ENCODE data around the gene MYO1B.

The MYO1B gene

DNA sequence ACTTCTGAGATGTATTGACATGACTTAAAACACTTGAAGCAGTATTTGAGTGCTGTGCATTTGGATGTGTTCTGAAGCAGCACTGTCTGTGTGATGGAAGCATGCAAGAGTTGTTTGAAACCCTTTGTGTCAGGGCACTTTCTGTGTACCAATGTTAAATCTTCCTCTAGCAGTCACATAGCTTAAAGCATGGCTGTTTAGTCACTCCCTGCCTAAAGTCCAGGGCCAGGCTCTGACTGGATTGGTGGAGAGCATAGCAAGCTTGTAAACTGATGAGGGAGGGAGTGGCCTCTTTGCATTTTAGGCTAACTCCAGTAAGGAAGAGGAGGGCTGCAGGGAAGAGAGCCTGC lies 73.5 kb downstream of the MYO1B start:
- H3K36me3 Mint-ChIP-seq (ENCODE audit: low read depth) = no peaks in the 10 kb centered on the region
- H3K9me3 Mint-ChIP-seq = no peaks in the 10 kb centered on the region
- H3K27me3 Mint-ChIP-seq (ENCODE audit: low read depth) = peaks cover 3% of the 10 kb centered on the region
- peaks cover 15% of the 10 kb centered on the region for H3K4me1 Mint-ChIP-seq (ENCODE audit: low read depth)
- no peak for DNase-seq (ENCODE audit: low spot score)
- no peak overlapping the region for H3K4me3 Mint-ChIP-seq
- H3K27ac Mint-ChIP-seq = no peak overlapping the region

DNA sequence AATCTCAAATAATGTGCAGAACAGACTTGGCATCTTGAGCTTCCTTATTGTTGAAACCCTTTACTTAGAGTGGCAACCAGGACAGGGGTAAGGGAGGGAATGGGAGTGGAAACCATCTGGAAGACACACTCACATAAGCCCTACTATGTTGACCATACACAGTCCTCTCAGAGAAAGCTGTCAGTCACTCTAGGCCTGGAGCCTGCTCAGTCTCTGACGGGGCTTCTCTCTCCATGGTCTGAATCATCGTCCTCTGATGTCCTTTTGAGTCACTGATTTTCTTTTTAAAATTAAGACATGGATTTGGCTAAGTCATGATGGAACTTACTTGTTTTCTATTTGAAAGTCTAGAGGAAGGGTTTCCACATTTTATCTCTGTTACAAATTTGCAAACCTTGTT lies 74.0 kb downstream of the MYO1B start:
- Mint-ChIP-seq H3K4me3 (no peak overlapping the region), H3K36me3 (ENCODE audit: low read depth) (no peaks in the 10 kb centered on the region), H3K27me3 (ENCODE audit: low read depth) (peaks cover 3% of the 10 kb centered on the region), H3K9me3 (peaks cover 2% of the 10 kb centered on the region), H3K4me1 (ENCODE audit: low read depth) (peaks cover 15% of the 10 kb centered on the region), H3K27ac (no peak overlapping the region)
- DNase-seq (ENCODE audit: low spot score) = no peak

DNA sequence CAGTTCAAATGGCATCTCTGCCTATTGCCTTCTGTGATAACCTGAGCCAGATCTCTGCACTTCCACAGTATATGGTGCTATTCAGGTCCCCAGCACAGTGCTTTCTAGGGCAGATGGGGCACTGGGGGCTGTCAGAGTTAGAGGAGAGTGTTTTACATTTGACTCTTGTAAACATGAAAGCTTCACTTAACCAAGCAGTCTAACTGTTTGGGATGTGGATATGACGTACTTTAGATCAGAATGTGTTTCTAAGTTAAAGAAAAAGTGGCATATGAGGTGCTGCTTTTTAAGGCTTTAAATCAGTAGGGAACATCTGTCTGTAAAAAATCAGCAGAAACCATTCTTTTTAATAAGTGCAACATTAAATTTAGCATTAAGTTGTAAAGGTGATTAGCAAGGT lies 75.7 kb downstream of the MYO1B start:
- Mint-ChIP-seq H3K4me3 (no peak overlapping the region), H3K27me3 (ENCODE audit: low read depth) (peaks cover 3% of the 10 kb centered on the region), H3K27ac (no peak overlapping the region), H3K4me1 (ENCODE audit: low read depth) (peaks cover 15% of the 10 kb centered on the region), H3K36me3 (ENCODE audit: low read depth) (no peaks in the 10 kb centered on the region), H3K9me3 (peaks cover 6% of the 10 kb centered on the region)
- no peak for DNase-seq (ENCODE audit: low spot score)

DNA sequence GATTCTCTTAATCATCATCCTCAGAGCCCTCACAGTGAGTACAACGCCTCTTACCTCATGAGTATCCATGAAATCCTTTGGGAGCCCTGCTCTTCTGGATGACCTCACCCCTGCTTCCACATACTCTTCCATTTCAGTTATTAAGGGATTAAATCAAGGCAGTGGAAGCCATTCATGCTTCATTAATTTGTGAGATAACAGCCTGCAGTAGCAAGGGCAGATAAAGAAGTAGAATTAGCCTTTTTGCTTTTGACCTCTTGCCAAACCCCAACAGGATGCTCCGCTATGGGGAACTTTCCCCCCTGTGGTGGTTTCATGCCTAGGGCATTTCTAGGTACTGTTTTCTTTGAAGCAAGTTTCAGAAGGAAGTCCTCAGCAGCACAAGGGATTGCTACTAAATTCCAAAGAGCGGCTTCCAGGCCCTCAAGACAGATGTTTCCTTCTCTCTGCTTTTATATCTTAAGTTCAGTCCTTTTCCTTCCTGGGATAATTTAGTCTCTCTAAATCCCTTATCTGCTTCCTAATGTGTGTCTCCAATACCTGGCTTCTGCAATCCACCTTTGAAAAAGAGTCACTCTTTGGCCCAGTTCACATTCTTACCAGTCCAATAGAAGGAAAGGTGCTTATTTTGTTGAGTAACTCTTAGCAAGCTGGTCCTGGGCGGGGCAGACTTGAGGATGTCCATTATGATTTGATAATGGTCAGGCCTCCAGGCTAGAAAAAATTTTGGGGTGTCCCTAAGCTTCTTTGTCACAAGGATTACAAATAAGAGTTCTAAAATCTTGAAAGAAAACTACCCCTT lies 76.9 kb downstream of the MYO1B start:
- no peak for DNase-seq (ENCODE audit: low spot score)
- Mint-ChIP-seq H3K27ac (no peak overlapping the region), H3K4me1 (ENCODE audit: low read depth) (peaks cover 15% of the 10 kb centered on the region), H3K27me3 (ENCODE audit: low read depth) (peaks cover 3% of the 10 kb centered on the region), H3K36me3 (ENCODE audit: low read depth) (no peaks in the 10 kb centered on the region), H3K9me3 (peaks cover 6% of the 10 kb centered on the region), H3K4me3 (no peak overlapping the region)

DNA sequence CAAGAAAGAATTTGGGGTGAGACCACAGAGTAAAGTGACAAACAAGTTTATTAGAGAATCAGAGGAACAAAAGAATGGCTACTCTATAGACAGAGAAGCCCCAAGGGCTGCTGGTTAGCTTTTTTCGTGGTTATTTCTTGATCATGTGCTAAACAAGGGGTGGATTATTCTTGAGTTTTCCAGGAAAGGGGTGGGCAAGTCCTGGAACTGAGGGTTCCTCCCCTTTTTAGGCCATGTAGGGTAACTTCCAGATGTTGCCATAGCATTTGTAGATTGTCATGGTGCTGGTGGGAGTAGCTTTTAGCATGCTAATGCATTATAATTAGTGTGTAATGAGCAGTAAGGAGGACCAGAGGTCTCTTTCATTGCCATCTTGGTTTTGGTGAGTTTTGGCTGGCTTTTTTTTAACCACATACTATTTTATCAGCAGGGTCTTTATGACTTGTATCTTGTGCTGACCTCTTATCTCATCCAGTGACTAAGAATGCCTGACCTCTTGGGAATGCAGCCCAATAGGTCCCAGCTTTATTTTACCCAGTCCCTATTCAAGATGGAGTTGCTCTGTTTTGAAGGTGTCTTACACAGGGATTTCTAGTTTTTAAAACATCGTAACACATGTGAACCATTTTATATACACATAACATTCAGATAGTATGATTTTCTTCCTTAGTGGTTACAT lies 77.8 kb downstream of the MYO1B start:
- Mint-ChIP-seq H3K36me3 (ENCODE audit: low read depth) (no peaks in the 10 kb centered on the region), H3K9me3 (peaks cover 6% of the 10 kb centered on the region), H3K4me1 (ENCODE audit: low read depth) (peaks cover 15% of the 10 kb centered on the region), H3K4me3 (no peak overlapping the region), H3K27me3 (ENCODE audit: low read depth) (peaks cover 3% of the 10 kb centered on the region), H3K27ac (no peak overlapping the region)
- DNase-seq (ENCODE audit: low spot score) = no peak

DNA sequence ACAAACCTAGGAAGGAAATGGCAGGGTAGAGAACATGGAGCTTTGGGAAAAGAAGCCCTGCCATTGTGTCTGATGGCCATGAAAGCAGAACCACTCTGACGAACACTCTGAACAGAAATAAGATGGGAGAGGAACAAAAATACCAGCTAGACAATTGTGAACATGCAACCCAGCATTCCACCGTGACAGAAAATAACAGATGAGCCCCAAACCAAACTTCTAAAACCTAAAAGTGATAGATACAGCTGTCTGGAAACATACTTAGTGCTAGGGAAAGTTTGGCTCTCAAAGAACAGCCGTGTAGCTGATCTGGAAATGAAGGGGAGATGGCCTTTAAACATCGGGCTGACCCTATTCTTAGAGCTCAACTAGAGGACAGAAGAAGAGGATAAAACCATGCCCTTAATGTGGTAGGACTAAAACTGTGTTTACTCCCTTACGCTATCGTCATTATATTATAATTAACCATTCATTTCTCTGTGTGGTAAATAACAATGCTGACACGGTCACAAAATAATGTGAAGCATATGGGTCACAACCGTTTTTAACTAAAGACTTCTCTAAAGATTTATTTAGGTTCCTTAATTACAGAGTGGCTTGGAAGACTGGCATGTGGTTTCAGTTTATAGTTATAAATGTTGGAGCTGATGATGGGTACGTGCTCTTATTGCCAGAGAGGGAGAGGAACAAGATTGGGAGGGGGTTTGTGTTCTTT lies 80.6 kb downstream of the MYO1B start:
- no peaks in the 10 kb centered on the region for H3K36me3 Mint-ChIP-seq (ENCODE audit: low read depth)
- peaks cover under 1% of the 10 kb centered on the region for H3K27me3 Mint-ChIP-seq (ENCODE audit: low read depth)
- DNase-seq (ENCODE audit: low spot score) = no peak
- no peak overlapping the region for H3K4me3 Mint-ChIP-seq
- H3K27ac Mint-ChIP-seq = no peak overlapping the region
- H3K9me3 Mint-ChIP-seq = peaks cover 6% of the 10 kb centered on the region
- peaks cover 15% of the 10 kb centered on the region for H3K4me1 Mint-ChIP-seq (ENCODE audit: low read depth)

DNA sequence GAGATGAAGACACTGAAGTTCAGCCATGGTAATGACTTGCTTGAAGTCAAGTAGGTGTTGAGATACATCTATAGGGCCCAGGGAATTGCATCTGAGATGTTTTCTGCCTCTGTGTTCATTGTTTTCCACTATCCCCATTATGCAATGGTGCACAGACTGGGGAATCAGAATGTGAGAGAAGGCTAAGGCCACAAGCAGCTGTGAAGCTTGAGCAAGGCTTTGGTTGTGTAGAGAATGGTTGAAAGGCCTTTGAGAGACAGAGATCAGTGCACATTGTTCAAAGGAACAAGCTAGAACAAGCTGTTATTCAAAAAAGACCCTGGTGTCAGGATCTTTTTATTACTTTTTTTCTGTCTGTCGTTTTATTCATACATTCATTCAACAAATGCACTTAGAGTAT lies 82.3 kb downstream of the MYO1B start:
- peaks cover 5% of the 10 kb centered on the region for H3K4me1 Mint-ChIP-seq (ENCODE audit: low read depth)

DNA sequence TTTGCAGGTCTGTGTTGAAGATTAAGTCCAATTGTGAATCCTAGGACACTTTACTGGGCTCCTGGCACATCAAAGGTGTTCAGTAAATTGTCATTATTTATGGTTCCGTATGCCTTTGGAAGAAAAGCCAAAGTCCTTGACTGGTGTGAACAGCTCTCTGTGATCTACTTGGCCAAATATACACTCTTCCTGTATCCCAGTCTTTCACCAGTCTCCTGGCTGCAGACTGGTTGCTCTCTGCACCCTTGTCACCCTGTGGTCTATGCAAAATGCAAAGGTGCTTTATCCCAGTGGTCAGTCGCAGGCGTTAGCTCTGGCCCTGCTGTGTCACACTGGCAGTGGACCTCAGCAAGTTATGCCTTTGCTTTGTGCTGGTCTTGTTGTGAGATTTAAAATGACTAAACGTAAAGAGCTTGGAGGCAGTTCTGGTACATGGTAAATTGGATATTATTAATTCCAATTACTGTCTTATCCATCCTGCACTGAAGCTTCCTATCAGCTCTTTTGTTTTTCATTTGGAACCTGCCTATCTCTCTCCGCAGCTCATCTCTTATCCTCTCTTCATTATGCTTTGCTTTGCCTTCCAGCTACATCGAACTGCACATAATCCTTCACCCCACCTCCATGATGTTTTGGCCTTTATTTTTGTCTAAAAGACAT lies 83.1 kb downstream of the MYO1B start:
- Mint-ChIP-seq H3K36me3 (ENCODE audit: low read depth) (no peaks in the 10 kb centered on the region), H3K4me3 (no peak overlapping the region), H3K9me3 (peaks cover 6% of the 10 kb centered on the region), H3K27me3 (ENCODE audit: low read depth) (no peaks in the 10 kb centered on the region), H3K27ac (no peak overlapping the region), H3K4me1 (ENCODE audit: low read depth) (no peaks in the 10 kb centered on the region)
- DNase-seq (ENCODE audit: low spot score) = no peak

More for the DNA sequence above, 82.3 kb downstream of the MYO1B start:
- H3K27me3 Mint-ChIP-seq (ENCODE audit: low read depth) = no peaks in the 10 kb centered on the region
- H3K9me3 Mint-ChIP-seq = peaks cover 6% of the 10 kb centered on the region
- DNase-seq (ENCODE audit: low spot score) = no peak
- no peaks in the 10 kb centered on the region for H3K36me3 Mint-ChIP-seq (ENCODE audit: low read depth)
- no peak overlapping the region for H3K27ac Mint-ChIP-seq
- H3K4me3 Mint-ChIP-seq = no peak overlapping the region

DNA sequence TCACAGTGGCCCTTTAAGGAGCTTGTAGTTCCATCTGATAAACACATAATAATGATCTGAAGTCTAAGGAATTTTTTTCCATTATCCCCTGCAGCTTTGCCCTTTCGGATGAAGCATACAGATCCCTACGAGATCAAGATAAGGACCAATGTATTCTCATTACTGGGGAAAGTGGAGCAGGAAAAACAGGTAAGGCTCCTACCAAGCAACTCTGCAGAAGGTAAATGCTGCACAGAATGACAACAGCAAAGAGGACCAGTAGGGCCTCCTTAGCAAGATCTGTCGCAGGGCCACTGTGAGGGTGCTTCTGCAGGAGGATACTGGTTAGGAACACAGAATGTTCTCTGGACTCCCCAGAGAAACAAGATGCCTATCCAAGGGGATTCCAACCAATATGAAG lies 84.6 kb downstream of the MYO1B start:
- no peaks in the 10 kb centered on the region for H3K4me1 Mint-ChIP-seq (ENCODE audit: low read depth)
- H3K36me3 Mint-ChIP-seq (ENCODE audit: low read depth) = no peaks in the 10 kb centered on the region
- H3K9me3 Mint-ChIP-seq = no peaks in the 10 kb centered on the region
- no peak overlapping the region for H3K4me3 Mint-ChIP-seq
- H3K27me3 Mint-ChIP-seq (ENCODE audit: low read depth) = no peaks in the 10 kb centered on the region
- no peak overlapping the region for H3K27ac Mint-ChIP-seq
- no peak for DNase-seq (ENCODE audit: low spot score)

DNA sequence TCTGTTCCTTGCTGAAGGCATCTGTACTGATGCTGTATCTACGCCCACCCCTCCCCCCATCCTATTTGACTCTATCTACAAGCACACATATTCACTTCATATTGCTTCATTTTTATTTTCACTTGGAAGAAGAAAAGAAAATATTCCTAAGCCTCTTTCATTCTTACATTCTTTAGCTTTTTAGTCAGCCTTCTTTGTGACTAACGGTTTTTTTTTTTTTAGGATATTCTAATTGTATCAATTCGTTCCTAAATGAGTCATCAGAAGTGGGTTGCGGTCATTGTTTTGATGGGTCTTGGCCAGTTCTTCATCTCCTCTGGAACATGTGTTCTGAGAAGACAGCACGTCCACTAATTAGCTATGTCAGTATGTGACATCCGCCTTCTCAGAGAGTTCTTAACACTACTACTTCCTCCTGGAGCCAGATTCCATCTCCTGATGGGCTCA lies 88.7 kb downstream of the MYO1B start:
- no peaks in the 10 kb centered on the region for H3K4me1 Mint-ChIP-seq (ENCODE audit: low read depth)
- DNase-seq (ENCODE audit: low spot score) = no peak
- H3K4me3 Mint-ChIP-seq = no peak overlapping the region
- no peak overlapping the region for H3K27ac Mint-ChIP-seq
- no peaks in the 10 kb centered on the region for H3K9me3 Mint-ChIP-seq
- H3K27me3 Mint-ChIP-seq (ENCODE audit: low read depth) = no peaks in the 10 kb centered on the region
- H3K36me3 Mint-ChIP-seq (ENCODE audit: low read depth) = no peaks in the 10 kb centered on the region

DNA sequence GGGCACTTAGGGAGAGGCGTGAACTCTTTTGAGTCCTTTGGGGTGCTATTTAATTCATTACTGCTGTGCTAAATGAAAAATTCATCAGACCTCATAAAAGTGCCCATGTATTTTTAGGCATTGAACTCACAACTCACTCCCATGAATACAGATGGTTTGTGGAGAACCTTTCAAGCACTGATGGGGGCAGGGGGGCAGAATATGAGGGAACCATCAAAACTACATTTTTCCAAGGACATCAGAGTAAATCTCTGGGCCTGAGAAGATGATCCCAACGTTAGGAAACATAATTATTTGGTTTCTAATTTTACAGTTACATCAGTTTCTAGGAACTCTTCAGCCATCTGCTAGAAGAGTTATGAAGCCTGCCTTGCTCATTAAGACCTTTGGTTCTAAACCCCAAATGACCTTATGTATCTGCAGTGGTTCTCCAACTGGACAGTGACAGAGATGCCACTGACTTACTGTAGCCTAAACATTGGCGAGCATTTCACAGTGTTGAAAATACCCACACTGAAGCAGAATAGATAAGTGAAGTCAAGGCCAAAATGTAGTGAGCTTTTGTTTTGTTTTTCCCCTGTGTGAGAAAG lies 90.8 kb downstream of the MYO1B start:
- H3K27ac Mint-ChIP-seq = no peak overlapping the region
- no peaks in the 10 kb centered on the region for H3K9me3 Mint-ChIP-seq
- no peak overlapping the region for H3K4me3 Mint-ChIP-seq
- H3K36me3 Mint-ChIP-seq (ENCODE audit: low read depth) = no peaks in the 10 kb centered on the region
- no peak for DNase-seq (ENCODE audit: low spot score)
- H3K4me1 Mint-ChIP-seq (ENCODE audit: low read depth) = no peaks in the 10 kb centered on the region
- H3K27me3 Mint-ChIP-seq (ENCODE audit: low read depth) = no peaks in the 10 kb centered on the region

DNA sequence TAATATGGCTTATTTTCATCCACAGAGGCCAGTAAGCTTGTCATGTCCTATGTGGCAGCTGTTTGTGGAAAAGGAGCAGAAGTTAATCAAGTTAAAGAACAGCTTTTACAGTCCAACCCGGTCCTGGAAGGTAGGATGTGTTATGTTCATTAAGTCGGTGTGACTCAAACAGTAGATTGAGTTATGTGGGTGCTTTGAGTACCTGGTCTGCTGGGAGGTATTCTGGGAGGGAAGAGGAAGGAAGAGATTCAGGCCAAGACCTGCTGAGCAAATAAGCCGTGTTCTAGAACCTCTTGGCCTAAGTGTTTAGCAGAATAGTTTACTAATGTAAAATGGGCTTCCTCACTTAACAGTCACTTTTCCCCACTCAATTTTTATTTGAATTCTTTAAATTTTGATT lies 96.2 kb downstream of the MYO1B start:
- no peak for DNase-seq (ENCODE audit: low spot score)

DNA sequence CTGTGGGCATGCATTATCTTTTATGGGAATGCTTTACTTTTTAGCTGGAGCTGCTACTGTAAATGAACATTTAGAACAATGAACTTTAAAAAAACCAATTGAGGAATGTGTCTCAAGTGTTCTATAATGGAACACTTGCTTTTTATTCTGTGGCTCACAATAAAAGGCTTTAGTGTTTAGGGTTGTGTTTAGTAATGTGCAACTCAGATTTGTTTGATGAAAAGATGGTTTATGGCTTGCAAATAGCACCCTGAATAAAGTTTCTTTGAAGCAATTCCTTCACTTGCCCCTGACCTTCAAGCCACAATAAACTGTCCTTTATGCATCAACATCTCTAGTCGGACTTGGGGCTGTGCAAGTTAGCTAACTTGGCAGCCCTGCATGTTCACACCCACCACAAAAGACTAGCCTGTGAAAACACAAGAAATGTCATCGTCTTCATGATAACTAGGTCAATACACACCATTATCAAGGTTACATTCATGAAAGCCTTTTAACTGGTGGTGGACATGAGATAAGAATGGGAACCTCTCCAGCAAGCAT lies 98.7 kb downstream of the MYO1B start:
- DNase-seq (ENCODE audit: low spot score) = no peak
- H3K4me3 Mint-ChIP-seq = no peak overlapping the region
- H3K27ac Mint-ChIP-seq = no peak overlapping the region
- H3K36me3 Mint-ChIP-seq (ENCODE audit: low read depth) = no peaks in the 10 kb centered on the region
- no peaks in the 10 kb centered on the region for H3K9me3 Mint-ChIP-seq
- H3K27me3 Mint-ChIP-seq (ENCODE audit: low read depth) = no peaks in the 10 kb centered on the region
- no peaks in the 10 kb centered on the region for H3K4me1 Mint-ChIP-seq (ENCODE audit: low read depth)

More for the DNA sequence above, 96.2 kb downstream of the MYO1B start:
- no peak overlapping the region for H3K4me3 Mint-ChIP-seq
- H3K27ac Mint-ChIP-seq = no peak overlapping the region
- no peaks in the 10 kb centered on the region for H3K4me1 Mint-ChIP-seq (ENCODE audit: low read depth)
- H3K27me3 Mint-ChIP-seq (ENCODE audit: low read depth) = no peaks in the 10 kb centered on the region
- no peaks in the 10 kb centered on the region for H3K9me3 Mint-ChIP-seq
- no peaks in the 10 kb centered on the region for H3K36me3 Mint-ChIP-seq (ENCODE audit: low read depth)
